ENCODE data around the gene PRTG. TPM values are rescaled to one million over a fixed set of nuclear protein-coding genes. Genes with fewer than 3 reads are reported as not detected.

Gene PRTG
- total and polyA plus RNA-seq, 2 of the 13 experiments (the other 11 are each of a cell fraction or from before 2014, with no cell fraction given), result 13.2 to 22.3 TPM

DNA sequence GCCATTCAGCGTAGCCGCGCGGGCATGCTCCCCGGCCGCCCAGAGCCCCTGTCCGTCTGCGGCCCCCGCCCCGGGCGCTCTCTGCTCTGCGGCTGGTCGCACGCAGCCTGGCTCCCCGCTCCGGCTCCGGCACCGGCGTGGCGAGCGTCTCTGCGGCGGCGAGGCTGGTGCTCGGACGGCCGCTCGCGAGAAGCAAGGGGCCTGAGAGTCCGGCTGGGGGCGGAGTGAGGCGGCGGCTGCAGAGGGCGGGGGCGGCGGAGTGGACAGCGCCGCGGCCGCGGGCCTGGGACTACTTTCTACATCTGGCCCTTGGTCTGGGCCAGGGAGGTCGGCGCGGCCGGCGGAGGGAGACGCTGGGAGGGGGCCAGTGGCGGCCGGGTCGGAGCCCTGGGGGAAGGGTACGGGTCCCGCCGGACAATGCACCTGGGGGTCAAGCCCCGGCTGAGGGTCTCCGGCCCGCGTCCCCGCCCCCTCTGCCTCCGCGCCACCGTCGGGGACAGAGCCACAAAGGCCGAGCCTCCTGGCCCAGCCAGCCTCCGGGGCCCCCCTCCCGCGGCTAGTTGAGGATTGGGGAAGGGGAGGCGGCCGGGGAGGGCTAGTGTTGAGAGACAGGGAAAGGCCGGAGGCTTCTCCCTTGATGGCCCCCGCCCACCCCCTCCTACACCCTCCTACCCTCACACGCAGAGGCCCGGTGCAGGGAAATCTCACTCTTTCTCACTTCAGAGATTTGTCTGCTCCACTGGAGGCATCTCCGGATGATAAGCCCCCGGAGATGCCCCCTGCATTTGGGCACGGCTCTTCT lies at the start of gene PRTG (continued):
- peak; percentile 58; the same call in 1 of the 2 replicates for TF ChIP-seq ZSCAN25 (CRISPR knock-in tag; IDR thresholded peaks at IDR 0.05)
- TF ChIP-seq TEAD2 (CRISPR knock-in tag; IDR thresholded peaks at IDR 0.05), result no peak
- no peak for TF ChIP-seq ZNF224 (CRISPR knock-in tag; IDR thresholded peaks at IDR 0.05)
- TF ChIP-seq GPBP1L1 (CRISPR knock-in tag; IDR thresholded peaks at IDR 0.05), result no peak
- TF ChIP-seq ZNF326 (CRISPR knock-in tag; IDR thresholded peaks at IDR 0.05; ENCODE audit: borderline replicate concordance), result no peak
- no peak for TF ChIP-seq LCORL (IDR thresholded peaks at IDR 0.05)
- TF ChIP-seq LCORL (CRISPR knock-in tag; IDR thresholded peaks at IDR 0.05), result peak; percentile 61; the same call in 1 of the 2 replicates
- TF ChIP-seq KDM2A (CRISPR knock-in tag; IDR thresholded peaks at IDR 0.05; ENCODE audit: borderline replicate concordance, low read depth), result peak; percentile 94
- no peak for TF ChIP-seq NFIC (IDR thresholded peaks at IDR 0.05; ENCODE audit: low read length)
- TF ChIP-seq ZNF484 (CRISPR knock-in tag; IDR thresholded peaks at IDR 0.05; ENCODE audit: borderline replicate concordance, low read depth), result no peak
- TF ChIP-seq YEATS2 (CRISPR knock-in tag; IDR thresholded peaks at IDR 0.05; ENCODE audit: borderline replicate concordance), result peak; percentile 75; the same call in 1 of the 2 replicates
- TF ChIP-seq CCDC6 (CRISPR knock-in tag; IDR thresholded peaks at IDR 0.05), result peak; percentile 43; the same call in 1 of the 2 replicates
- no peak for TF ChIP-seq GZF1 (CRISPR knock-in tag; IDR thresholded peaks at IDR 0.05)
- TF ChIP-seq SIX4 (CRISPR knock-in tag; IDR thresholded peaks at IDR 0.05), result no peak
- no peak for TF ChIP-seq SRF (IDR thresholded peaks at IDR 0.05; ENCODE audit: low read depth, low read length)
- TF ChIP-seq CBX2 (IDR thresholded peaks at IDR 0.05; ENCODE audit: low read depth, low read length), result no peak
- no peak for TF ChIP-seq CBX2 (CRISPR knock-in tag; IDR thresholded peaks at IDR 0.05; ENCODE audit: low read depth)
- no peak for TF ChIP-seq ESRRA (CRISPR knock-in tag; IDR thresholded peaks at IDR 0.05; ENCODE audit: low read depth)
- TF ChIP-seq, protein P1, sequence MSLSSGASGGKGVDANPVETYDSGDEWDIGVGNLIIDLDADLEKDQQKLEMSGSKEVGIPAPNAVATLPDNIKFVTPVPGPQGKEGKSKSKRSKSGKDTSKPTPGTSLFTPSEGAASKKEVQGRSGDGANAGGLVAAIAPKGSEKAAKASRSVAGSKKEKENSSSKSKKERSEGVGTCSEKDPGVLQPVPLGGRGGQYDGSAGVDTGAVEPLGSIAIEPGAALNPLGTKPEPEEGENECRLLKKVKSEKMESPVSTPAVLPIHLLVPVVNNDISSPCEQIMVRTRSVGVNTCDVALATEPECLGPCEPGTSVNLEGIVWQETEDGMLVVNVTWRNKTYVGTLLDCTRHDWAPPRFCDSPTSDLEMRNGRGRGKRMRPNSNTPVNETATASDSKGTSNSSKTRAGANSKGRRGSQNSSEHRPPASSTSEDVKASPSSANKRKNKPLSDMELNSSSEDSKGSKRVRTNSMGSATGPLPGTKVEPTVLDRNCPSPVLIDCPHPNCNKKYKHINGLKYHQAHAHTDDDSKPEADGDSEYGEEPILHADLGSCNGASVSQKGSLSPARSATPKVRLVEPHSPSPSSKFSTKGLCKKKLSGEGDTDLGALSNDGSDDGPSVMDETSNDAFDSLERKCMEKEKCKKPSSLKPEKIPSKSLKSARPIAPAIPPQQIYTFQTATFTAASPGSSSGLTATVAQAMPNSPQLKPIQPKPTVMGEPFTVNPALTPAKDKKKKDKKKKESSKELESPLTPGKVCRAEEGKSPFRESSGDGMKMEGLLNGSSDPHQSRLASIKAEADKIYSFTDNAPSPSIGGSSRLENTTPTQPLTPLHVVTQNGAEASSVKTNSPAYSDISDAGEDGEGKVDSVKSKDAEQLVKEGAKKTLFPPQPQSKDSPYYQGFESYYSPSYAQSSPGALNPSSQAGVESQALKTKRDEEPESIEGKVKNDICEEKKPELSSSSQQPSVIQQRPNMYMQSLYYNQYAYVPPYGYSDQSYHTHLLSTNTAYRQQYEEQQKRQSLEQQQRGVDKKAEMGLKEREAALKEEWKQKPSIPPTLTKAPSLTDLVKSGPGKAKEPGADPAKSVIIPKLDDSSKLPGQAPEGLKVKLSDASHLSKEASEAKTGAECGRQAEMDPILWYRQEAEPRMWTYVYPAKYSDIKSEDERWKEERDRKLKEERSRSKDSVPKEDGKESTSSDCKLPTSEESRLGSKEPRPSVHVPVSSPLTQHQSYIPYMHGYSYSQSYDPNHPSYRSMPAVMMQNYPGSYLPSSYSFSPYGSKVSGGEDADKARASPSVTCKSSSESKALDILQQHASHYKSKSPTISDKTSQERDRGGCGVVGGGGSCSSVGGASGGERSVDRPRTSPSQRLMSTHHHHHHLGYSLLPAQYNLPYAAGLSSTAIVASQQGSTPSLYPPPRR (CRISPR knock-in tag; IDR thresholded peaks at IDR 0.05; ENCODE audit: borderline replicate concordance), result no peak
- no peak; the same call in 1 of the 2 replicates for TF ChIP-seq MEIS2 (CRISPR knock-in tag; IDR thresholded peaks at IDR 0.05)
- no peak for TF ChIP-seq ZNF367 (CRISPR knock-in tag; IDR thresholded peaks at IDR 0.05; ENCODE audit: borderline replicate concordance)
- TF ChIP-seq TERF1 (CRISPR knock-in tag; IDR thresholded peaks at IDR 0.05), result 0 out of 2 replicates have a peak, but pooled peaks have one; percentile 88
- TF ChIP-seq ZNF138 (CRISPR knock-in tag; IDR thresholded peaks at IDR 0.05; ENCODE audit: low read depth), result no peak
- TF ChIP-seq SYNCRIP (IDR thresholded peaks at IDR 0.05; ENCODE audit: insufficient read depth, low read depth, low read length), result no peak

All from HepG2 (cell line).